Keratinocyte (primary cell): ENCODE data around the gene CST6.

Experiments used
- CTCF ChIP-seq, 3 experiments: IDR thresholded peaks in 1 of 3; conservative IDR thresholded peaks in 1 of 3; optimal IDR thresholded peaks in 1 of 3; 2 replicates in 2 of 3; 3 replicates in 1 of 3; pipeline versions ENCODE3 to v1.5.1; 2011; ENCODE audit warnings: low read length in 3 of 3, mild to moderate bottlenecking in 3 of 3, moderate library complexity in 2 of 3, control low read depth in 1 of 3, inconsistent platforms in 1 of 3; ENCODE audit not compliant: insufficient read depth in 2 of 3; ENCODE audit errors: extremely low read depth in 1 of 3
- EZH2 ChIP-seq: IDR thresholded peaks from one replicate; pipeline ENCODE4 v1.6.1; 2012; ENCODE audit warnings: inconsistent platforms, mild to moderate bottlenecking, low read length, moderate library complexity

- TF ChIP-seq CTCF (optimal IDR thresholded peaks at IDR 0.05 in 1 of 3, IDR thresholded peaks at IDR 0.05 in 1 of 3, conservative IDR thresholded peaks at IDR 0.05 in 1 of 3; ENCODE audit: extremely low read depth in 1 of 3, insufficient read depth in 2 of 3, low read length in 3 of 3) (no peak), EZH2 (no peak)
Observed at GRCh38 chr11:66032957-66033735, 21.3 kb downstream of the CST6 start.
